Measurements from ENCODE around the gene WSB1.

Gene WSB1

GRCh38 chr17:27280527-27280926 lies 13.4 kb upstream of the WSB1 start:
- no peak for DNase-seq

GRCh38 chr17:27281438-27281837 lies 12.5 kb upstream of the WSB1 start:
- no peak for DNase-seq

- no peak for DNase-seq
These were observed 11.8 kb upstream of the WSB1 start for GRCh38 chr17:27282054-27282551.

GRCh38 chr17:27283060-27283459 lies 10.9 kb upstream of the WSB1 start:
- DNase-seq = no peak

GRCh38 chr17:27283751-27284150 lies 10.2 kb upstream of the WSB1 start:
- no peak for DNase-seq

GRCh38 chr17:27284811-27285415 lies 9.0 kb upstream of the WSB1 start:
- no peak for DNase-seq

GRCh38 chr17:27285516-27285915 lies 8.4 kb upstream of the WSB1 start:
- DNase-seq = no peak

- DNase-seq = no peak
These were observed 5.7 kb upstream of the WSB1 start for GRCh38 chr17:27288183-27288582.

- DNase-seq = no peak
These were observed 4.1 kb upstream of the WSB1 start for GRCh38 chr17:27289856-27290255.

GRCh38 chr17:27290916-27291598 lies 2.9 kb upstream of the WSB1 start:
- no peak for DNase-seq

- peak; percentile 2 for DNase-seq
These were observed 486 bp upstream of the WSB1 start for GRCh38 chr17:27293359-27293897.

GRCh38 chr17:27294689-27295630 lies 1.0 kb downstream of the WSB1 start:
- peak; percentile 5 for DNase-seq

- DNase-seq = no peak
These were observed 2.0 kb downstream of the WSB1 start for GRCh38 chr17:27295945-27296344.

GRCh38 chr17:27296428-27296979 lies 2.6 kb downstream of the WSB1 start:
- DNase-seq = no peak

GRCh38 chr17:27299384-27300049 lies 5.6 kb downstream of the WSB1 start:
- DNase-seq = no peak

GRCh38 chr17:27303734-27304133 lies 9.8 kb downstream of the WSB1 start:
- no peak for DNase-seq

- DNase-seq = no peak
These were observed 12.4 kb downstream of the WSB1 start for GRCh38 chr17:27306276-27306835.

GRCh38 chr17:27310565-27311110 lies 16.7 kb downstream of the WSB1 start:
- DNase-seq = no peak

GRCh38 chr17:27313301-27313700 lies 19.4 kb downstream of the WSB1 start:
- DNase-seq = no peak

- no peak for DNase-seq
These were observed 21.4 kb downstream of the WSB1 start for GRCh38 chr17:27315322-27315721.

- DNase-seq = no peak
These were observed 22.0 kb downstream of the WSB1 start for GRCh38 chr17:27315796-27316465.

Data from activated T-cell treated with anti-CD3 and anti-CD28 coated beads for 4 hours (primary cell).